K562 (cell line): Measurements from ENCODE around the gene PGF. TPM values are rescaled to one million over a fixed set of nuclear protein-coding genes. Genes with fewer than 3 reads are reported as not detected.
A peak's percentile ranks its signal among the peaks of the same experiment; 100 is the strongest.

ENCODE experiments used
- ATAC-seq: fragments of 200-7000 bp; cut with Tn5 transposase; 3 replicates; pipeline ENCODE4 v1.9.1; 2020; ENCODE audit warnings: moderate library complexity
- BruUV-seq: library from RNA; stranded (reverse); fragments of 400-500 nt; replicated peaks from 2 replicates; lab custom pipeline; 2021; lab: Mats Ljungman, UMichigan
- CTCF ChIA-PET: fragments of 300-600 bp; formaldehyde crosslinking; extraction: SDS; loops from one replicate; lab custom pipeline; 2021; ENCODE audit warnings: low intra/inter-chr PET ratio; lab: Yijun Ruan, JAX
- POLR2A ChIA-PET: fragments of 300-600, 350-650 bp; sonication (Branson Sonifier 250); formaldehyde crosslinking; extraction: SDS; loops from one replicate; lab custom pipeline; 2021; ENCODE audit warnings: antibody characterized with exemption, inconsistent platforms; lab: Yijun Ruan, JAX
- DNase-seq, 4 experiments: peaks; one replicate each; pipeline versions ENCODE4 v3.0.0 to v3.0.0-alpha.2; 2011 to 2018; ENCODE audit warnings: low spot score in 3 of 4, mixed read lengths in 3 of 4; ENCODE audit errors: extremely low read depth in 1 of 4
- FAIRE-seq: peaks from 2 replicates; lab custom pipeline; 2011; peaks lifted over from hg19 to GRCh38; lab: Jason Lieb, UNC
- H2AFZ ChIP-seq: 2 replicates; pipeline ENCODE4 v1.6.0; 2011; ENCODE audit warnings: low read depth, low read length, control low read depth, inconsistent platforms
- H3K27ac ChIP-seq: fragments of 200-600 bp; 3 replicates; pipeline ENCODE4 v1.8.0; 2011; ENCODE audit warnings: low read depth, mild to moderate bottlenecking, control low read depth, inconsistent platforms, low read length, moderate library complexity, mixed read lengths; ENCODE audit errors: extremely low read depth
- H3K27me3 ChIP-seq, 2 experiments: fragments of 300-600 bp in 1 of 2; 2 replicates in 1 of 2; 3 replicates in 1 of 2; pipeline versions ENCODE4 v1.6.0 to v1.8.0; 2011; ENCODE audit warnings: inconsistent platforms in 2 of 2, low read length in 2 of 2, mild to moderate bottlenecking in 1 of 2, mixed read lengths in 1 of 2, moderate library complexity in 1 of 2; ENCODE audit not compliant: control insufficient read depth in 2 of 2, insufficient read depth in 2 of 2
- H3K36me3 ChIP-seq: fragments of 300-600 bp; 3 replicates; pipeline ENCODE4 v1.8.0; 2011; ENCODE audit warnings: mild to moderate bottlenecking, low read length, inconsistent platforms; ENCODE audit not compliant: control insufficient read depth, insufficient read depth
- H3K4me1 ChIP-seq, 2 experiments: fragments of 200-600 bp in 1 of 2; replicated peaks in 1 of 2; 2 replicates in 1 of 2; 3 replicates in 1 of 2; pipeline versions ENCODE4 v1.5.1 to v1.8.0; 2011; ENCODE audit warnings: inconsistent platforms in 2 of 2, low read length in 2 of 2, mild to moderate bottlenecking in 1 of 2, mixed read lengths in 1 of 2, moderate library complexity in 1 of 2; ENCODE audit not compliant: control insufficient read depth in 2 of 2, insufficient read depth in 2 of 2
- H3K4me2 ChIP-seq: 2 replicates; pipeline ENCODE4 v1.6.1; 2011; ENCODE audit warnings: low read length, control low read depth, inconsistent platforms, mixed read lengths; ENCODE audit not compliant: insufficient read depth
- H3K4me3 ChIP-seq: fragments of 200-600 bp; sonication (generic), shearing (Covaris generic); 2 replicates; pipeline ENCODE4 v1.5.1; 2016; ENCODE audit warnings: control low read depth, inconsistent platforms
- H3K79me2 ChIP-seq: fragments of 200-600 bp; 3 replicates; pipeline ENCODE4 v1.8.0; 2011; ENCODE audit warnings: low read length, inconsistent platforms; ENCODE audit not compliant: control insufficient read depth, insufficient read depth
- H3K9ac ChIP-seq, 2 experiments: 2 replicates each; pipeline versions ENCODE4 v1.6.0 to v1.6.1; 2011; ENCODE audit warnings: low read depth in 2 of 2, low read length in 2 of 2, control low read depth in 1 of 2, inconsistent platforms in 1 of 2, mild to moderate bottlenecking in 1 of 2, mixed read lengths in 1 of 2; ENCODE audit not compliant: insufficient read depth in 1 of 2
- H3K9me1 ChIP-seq: one replicate; pipeline ENCODE4 v1.6.0; 2011; ENCODE audit warnings: inconsistent platforms, mild to moderate bottlenecking, low read length, moderate library complexity; ENCODE audit not compliant: control insufficient read depth, insufficient read depth
- H3K9me3 ChIP-seq: replicated peaks from 2 replicates; pipeline ENCODE4 v1.5.1; 2011; ENCODE audit warnings: low read depth, low read length, inconsistent platforms; ENCODE audit not compliant: control insufficient read depth, insufficient read depth
- H4K20me1 ChIP-seq: replicated peaks from 2 replicates; pipeline ENCODE4 v1.6.1; 2011; ENCODE audit warnings: low read length, inconsistent platforms, mixed read lengths; ENCODE audit not compliant: control insufficient read depth, insufficient read depth
- ARHGAP35 ChIP-seq: fragments of 450-650 bp; IDR thresholded peaks from 2 replicates; pipeline ENCODE4 v1.6.1; 2018; ENCODE audit not compliant: partially characterized antibody
- FOXP1 ChIP-seq: sonication (generic); formaldehyde crosslinking; IDR thresholded peaks from 2 replicates; pipeline ENCODE4 v1.8.0; 2022; ENCODE audit warnings: mild to moderate bottlenecking, missing genetic modification reagents
- GATA2 ChIP-seq: sonication (generic); formaldehyde crosslinking; IDR thresholded peaks from 2 replicates; pipeline ENCODE4 v1.4.0; 2020; ENCODE audit warnings: mild to moderate bottlenecking, missing genetic modification reagents
- MBD2 ChIP-seq: sonication (generic); IDR thresholded peaks from 2 replicates; pipeline ENCODE4 v1.6.1; 2016; ENCODE audit warnings: low read depth, borderline replicate concordance
- SAFB ChIP-seq: fragments of 200-400 bp; formaldehyde crosslinking; IDR thresholded peaks from 2 replicates; pipeline ENCODE4 v1.6.1; 2017; ENCODE audit warnings: low read depth, low read length, borderline replicate concordance
- U2AF1 ChIP-seq: fragments of 200-400 bp; formaldehyde crosslinking; optimal IDR thresholded peaks from 2 replicates; pipeline ENCODE3; 2017; ENCODE audit warnings: mild to moderate bottlenecking, low read depth, low read length, moderate library complexity
- ZNF263 ChIP-seq: sonication (generic); formaldehyde crosslinking; IDR thresholded peaks from 2 replicates; pipeline ENCODE4 v1.8.0; 2022; ENCODE audit warnings: mild to moderate bottlenecking, missing genetic modification reagents, borderline replicate concordance
- ZNF384 ChIP-seq: IDR thresholded peaks from 2 replicates; pipeline ENCODE4 v1.6.1; 2012; ENCODE audit warnings: low read depth, low read length, improper control_type of control experiment
- ZZZ3 ChIP-seq: fragments of 450-650 bp; IDR thresholded peaks from 2 replicates; pipeline ENCODE4 v1.6.1; 2016; ENCODE audit warnings: antibody characterized with exemption, mild to moderate bottlenecking, moderate library complexity
- WGBS: fragments of 100-300 bp; shearing (Covaris generic); methylation state at CpG from one replicate; pipeline ENCODE4 v1.1.6; 2016; ENCODE audit warnings: low coverage, mixed read lengths; ENCODE audit not compliant: insufficient coverage; ENCODE audit errors: missing lambda C conversion rate; 5-methylcytosine and 5-hydroxymethylcytosine counted together
- in situ Hi-C: fragments of 300-500 bp; cut with MboI; formaldehyde crosslinking; loops from 4 replicates; pipeline ENCODE4 v1.15.0; 2018; ENCODE audit warnings: inconsistent platforms, mixed read lengths
- intact Hi-C: fragments of 100-400 bp; cut with micrococcal nuclease; formaldehyde crosslinking; loops from 2 replicates; pipeline ENCODE4 v1.14.2; 2022
- polyA plus RNA-seq, 8 experiments: library from polyadenylated mRNA; depleted of rRNA in 4 of 8; stranded (reverse) in 5 of 8; unstranded in 3 of 8; fragments of >200 nt; fragmentation: Nextera tagmentation in 2 of 8; fragmentation: Illumina TruSeq in 1 of 8; extraction: Ambion mirVana in 2 of 8; extraction: Trizol in 1 of 8; gene quantifications; 2 replicates each; pipeline versions ENCODE4 v1.2.1 to v1.2.3, GENCODE V29; 2011 to 2014; ENCODE audit warnings: inconsistent platforms in 1 of 8, missing spikeins in 1 of 8
- total RNA-seq, 7 experiments: library from RNA; depleted of rRNA in 6 of 7; stranded (reverse); fragments of >200 nt in 6 of 7; fragmentation: Illumina TruSeq in 2 of 7; extraction: Trizol in 2 of 7; gene quantifications; 2 replicates each; pipeline versions ENCODE4 v1.2.1 to v1.2.3, GENCODE V29; 2011 to 2021; ENCODE audit warnings: low replicate concordance in 1 of 7
- TF ChIP-seq, protein P1 (sequence below), 2 experiments: fragments of 450-650 bp in 1 of 2; sonication (generic) in 1 of 2; formaldehyde crosslinking; conservative IDR thresholded peaks; 2 replicates each; pipeline versions ENCODE4 v1.4.0 to v1.8.1; 2020 to 2022; ENCODE audit warnings: mild to moderate bottlenecking in 1 of 2, missing genetic modification reagents in 1 of 2
- TF ChIP-seq, protein P2 (sequence below): fragments of 450-650 bp; IDR thresholded peaks from 2 replicates; pipeline ENCODE4 v1.6.1; 2017; ENCODE audit warnings: antibody characterized with exemption
- TF ChIP-seq, protein P3 (sequence below): fragments of 450-650 bp; IDR thresholded peaks from 2 replicates; pipeline ENCODE4 v1.6.1; 2016

The PGF gene
- total and polyA plus RNA-seq, 9 of the 15 experiments (the other 6 are each of a cell fraction or from before 2014, with no cell fraction given): 0.04 to 0.44 (median 0.18) TPM

DNA sequence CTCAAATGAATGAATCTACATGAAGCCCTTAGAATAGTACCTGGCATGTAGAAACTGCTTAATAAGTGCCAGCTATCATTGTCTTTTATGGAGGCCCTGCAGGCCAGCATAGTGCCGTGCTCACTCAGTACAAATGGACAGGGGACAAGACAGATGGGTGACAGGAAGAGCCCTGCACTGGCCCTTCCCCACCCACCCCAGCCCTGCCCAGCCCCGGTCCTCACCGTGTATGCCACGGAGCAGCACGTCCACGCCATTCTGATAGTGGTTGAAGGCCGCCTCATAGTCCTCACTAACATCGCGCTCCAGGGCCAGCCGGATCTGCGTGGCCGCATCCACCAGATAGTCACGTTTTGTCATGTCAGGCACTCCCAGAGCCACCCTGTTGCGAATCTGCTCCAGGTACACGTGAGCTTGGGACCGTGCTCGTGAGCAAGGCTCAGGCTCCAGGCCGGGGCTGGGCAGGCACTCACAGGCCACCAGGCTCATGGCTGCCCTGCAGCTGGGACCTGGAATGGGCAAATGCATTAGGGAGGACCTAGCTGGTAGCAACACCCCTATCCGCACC is 34.3 kb downstream of the PGF start:
- Histone ChIP-seq H3K4me2 (no peak overlapping the region), H3K9ac (peak overlapping the region in 1 of 2 experiments; percentile 55; a peak in 1 of 4 replicates), H3K27ac (no peak overlapping the region), H3K27me3 (no peaks in the 10 kb centered on the region), H2AFZ (no peak overlapping the region), H3K4me1 (peaks cover 0 to 30% of the 10 kb centered on the region in 2 experiments; a peak in 3 of 5 replicates), H3K79me2 (no peaks in the 10 kb centered on the region; the same call in 2 of the 3 replicates), H3K36me3 (no peaks in the 10 kb centered on the region), H3K9me1 (no peaks in the 10 kb centered on the region), H3K4me3 (no peak overlapping the region), H4K20me1 (no peaks in the 10 kb centered on the region), H3K9me3 (no peaks in the 10 kb centered on the region)
- intact Hi-C loops (no loop called here), in situ Hi-C loops (no loop called here)
- TF ChIP-seq FOXP1 (no peak), U2AF1 (no peak), ARHGAP35 (no peak), ZNF384 (no peak), SAFB (no peak), GATA2 (CRISPR knock-in tag) (no peak), MBD2 (no peak), ZZZ3 (no peak), ZNF263 (CRISPR knock-in tag) (no peak)
- TF ChIP-seq, protein P1, sequence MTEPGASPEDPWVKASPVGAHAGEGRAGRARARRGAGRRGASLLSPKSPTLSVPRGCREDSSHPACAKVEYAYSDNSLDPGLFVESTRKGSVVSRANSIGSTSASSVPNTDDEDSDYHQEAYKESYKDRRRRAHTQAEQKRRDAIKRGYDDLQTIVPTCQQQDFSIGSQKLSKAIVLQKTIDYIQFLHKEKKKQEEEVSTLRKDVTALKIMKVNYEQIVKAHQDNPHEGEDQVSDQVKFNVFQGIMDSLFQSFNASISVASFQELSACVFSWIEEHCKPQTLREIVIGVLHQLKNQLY (CRISPR knock-in tag; conservative IDR thresholded peaks at IDR 0.05): no peak
- TF ChIP-seq, protein P2, sequence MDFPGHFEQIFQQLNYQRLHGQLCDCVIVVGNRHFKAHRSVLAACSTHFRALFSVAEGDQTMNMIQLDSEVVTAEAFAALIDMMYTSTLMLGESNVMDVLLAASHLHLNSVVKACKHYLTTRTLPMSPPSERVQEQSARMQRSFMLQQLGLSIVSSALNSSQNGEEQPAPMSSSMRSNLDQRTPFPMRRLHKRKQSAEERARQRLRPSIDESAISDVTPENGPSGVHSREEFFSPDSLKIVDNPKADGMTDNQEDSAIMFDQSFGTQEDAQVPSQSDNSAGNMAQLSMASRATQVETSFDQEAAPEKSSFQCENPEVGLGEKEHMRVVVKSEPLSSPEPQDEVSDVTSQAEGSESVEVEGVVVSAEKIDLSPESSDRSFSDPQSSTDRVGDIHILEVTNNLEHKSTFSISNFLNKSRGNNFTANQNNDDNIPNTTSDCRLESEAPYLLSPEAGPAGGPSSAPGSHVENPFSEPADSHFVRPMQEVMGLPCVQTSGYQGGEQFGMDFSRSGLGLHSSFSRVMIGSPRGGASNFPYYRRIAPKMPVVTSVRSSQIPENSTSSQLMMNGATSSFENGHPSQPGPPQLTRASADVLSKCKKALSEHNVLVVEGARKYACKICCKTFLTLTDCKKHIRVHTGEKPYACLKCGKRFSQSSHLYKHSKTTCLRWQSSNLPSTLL: no peak
- TF ChIP-seq, protein P3, sequence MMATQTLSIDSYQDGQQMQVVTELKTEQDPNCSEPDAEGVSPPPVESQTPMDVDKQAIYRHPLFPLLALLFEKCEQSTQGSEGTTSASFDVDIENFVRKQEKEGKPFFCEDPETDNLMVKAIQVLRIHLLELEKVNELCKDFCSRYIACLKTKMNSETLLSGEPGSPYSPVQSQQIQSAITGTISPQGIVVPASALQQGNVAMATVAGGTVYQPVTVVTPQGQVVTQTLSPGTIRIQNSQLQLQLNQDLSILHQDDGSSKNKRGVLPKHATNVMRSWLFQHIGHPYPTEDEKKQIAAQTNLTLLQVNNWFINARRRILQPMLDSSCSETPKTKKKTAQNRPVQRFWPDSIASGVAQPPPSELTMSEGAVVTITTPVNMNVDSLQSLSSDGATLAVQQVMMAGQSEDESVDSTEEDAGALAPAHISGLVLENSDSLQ: no peak
- 95% methylated on average over 8 of the region's 19 CpGs for WGBS
- no TSS peak for BruUV-seq
- POLR2A ChIA-PET: interaction anchor here (0.9 to 1.0 kb wide), 2 partner anchors 20 to 143 kb away, joined by 3 to 4 read pairs; partner anchors contain the start of gene ACYP1
- no peak for FAIRE-seq
- no peak for DNase-seq
- ATAC-seq: no peak
- CTCF ChIA-PET: interaction anchor here (1.4 kb wide), 1 partner anchor 168 kb away, joined by 4 read pairs; no protein-coding TSS in a partner anchor
